ENCODE measurements around the gene VDAC2. TPM values are rescaled to one million over a fixed set of nuclear protein-coding genes. Genes with fewer than 3 reads are reported as not detected.

The VDAC2 gene
- total RNA-seq, 2 donors from 2014 or later, result 109 to 117 TPM

GRCh38 chr10:75238182-75239095, 27.8 kb downstream of the VDAC2 start:
- no peak overlapping the region for H3K27ac Mint-ChIP-seq
- no peak for ATAC-seq
- H3K4me1 Mint-ChIP-seq, result peaks cover 6% of the 10 kb centered on the region
- DNase-seq, result no peak
- no peaks in the 10 kb centered on the region for H3K9me3 ChIP-seq (ENCODE audit: control insufficient read depth, low read length, poor library complexity, severe bottlenecking)
- H3K27me3 Mint-ChIP-seq, result no peaks in the 10 kb centered on the region
- H3K36me3 Mint-ChIP-seq (ENCODE audit: low read depth), result no peaks in the 10 kb centered on the region
- no peak overlapping the region for H3K4me3 Mint-ChIP-seq

GRCh38 chr10:75239096-75239790, 28.6 kb downstream of the VDAC2 start:
- no peaks in the 10 kb centered on the region for H3K9me3 ChIP-seq (ENCODE audit: control insufficient read depth, low read length, poor library complexity, severe bottlenecking)
- H3K27me3 Mint-ChIP-seq, result no peaks in the 10 kb centered on the region
- no peak overlapping the region for H3K27ac Mint-ChIP-seq
- H3K4me1 Mint-ChIP-seq, result peaks cover 4% of the 10 kb centered on the region
- no peak for ATAC-seq
- no peak for DNase-seq
- H3K4me3 Mint-ChIP-seq, result no peak overlapping the region
- H3K36me3 Mint-ChIP-seq (ENCODE audit: low read depth), result no peaks in the 10 kb centered on the region

DNA sequence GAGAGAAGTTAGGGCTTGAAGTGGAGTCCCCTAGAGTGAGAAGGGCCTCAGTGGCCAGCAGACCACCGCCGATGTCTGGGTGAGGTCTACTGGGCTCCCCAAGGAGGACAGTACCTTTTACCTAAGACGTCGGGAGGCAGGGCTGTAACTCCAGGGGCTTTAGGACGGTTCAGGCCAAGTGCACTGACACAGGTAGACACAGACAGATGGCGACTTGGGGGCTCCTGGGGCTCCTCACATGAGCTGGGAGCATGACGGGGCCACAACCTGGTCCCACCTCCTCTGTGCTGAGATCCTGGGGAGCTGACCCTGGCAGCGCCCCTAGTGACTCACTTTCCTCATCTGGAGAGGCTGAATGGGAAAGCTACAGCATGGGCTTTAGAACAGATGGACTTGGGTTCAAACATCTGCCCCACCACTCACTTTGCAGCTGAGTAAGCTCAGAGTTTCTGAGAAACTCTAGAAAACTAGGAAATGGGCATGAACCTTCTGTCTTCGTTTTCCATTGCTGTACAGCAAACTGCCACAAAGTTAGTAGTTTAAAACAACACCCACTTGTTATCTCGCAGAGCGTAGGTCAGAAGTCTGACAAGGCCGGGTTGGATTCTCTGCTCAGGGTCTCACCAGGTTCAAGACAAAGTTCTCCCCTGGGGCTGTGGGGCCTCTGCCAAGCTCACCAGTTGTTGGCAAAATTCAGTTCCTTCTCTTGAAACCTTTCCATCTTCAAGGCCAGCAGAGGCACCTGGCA, 29.9 kb downstream of the VDAC2 start:
- Mint-ChIP-seq H3K27ac (peak overlapping the region; percentile 81), H3K27me3 (no peaks in the 10 kb centered on the region), H3K4me1 (peaks cover 4% of the 10 kb centered on the region), H3K4me3 (no peak overlapping the region), H3K36me3 (ENCODE audit: low read depth) (no peaks in the 10 kb centered on the region)
- no peak for DNase-seq
- no peak for ATAC-seq
- H3K9me3 ChIP-seq (ENCODE audit: control insufficient read depth, low read length, poor library complexity, severe bottlenecking), result no peaks in the 10 kb centered on the region

- ATAC-seq (no peak), DNase-seq (no peak)
- no peak overlapping the region for H3K27ac Mint-ChIP-seq
- no peaks in the 10 kb centered on the region for H3K9me3 ChIP-seq (ENCODE audit: control insufficient read depth, low read length, poor library complexity, severe bottlenecking)
- no peaks in the 10 kb centered on the region for H3K27me3 Mint-ChIP-seq
- no peaks in the 10 kb centered on the region for H3K36me3 Mint-ChIP-seq (ENCODE audit: low read depth)
- no peak overlapping the region for H3K4me3 Mint-ChIP-seq
- H3K4me1 Mint-ChIP-seq, result no peaks in the 10 kb centered on the region
These were observed 32.8 kb downstream of the VDAC2 start for GRCh38 chr10:75243426-75243825.

- Mint-ChIP-seq H3K27ac (no peak overlapping the region), H3K4me1 (no peaks in the 10 kb centered on the region), H3K36me3 (ENCODE audit: low read depth) (no peaks in the 10 kb centered on the region), H3K4me3 (no peak overlapping the region), H3K27me3 (peaks cover 6% of the 10 kb centered on the region)
- no peak for ATAC-seq
- DNase-seq, result no peak
- H3K9me3 ChIP-seq (ENCODE audit: control insufficient read depth, low read length, poor library complexity, severe bottlenecking), result no peaks in the 10 kb centered on the region
These were observed 34.1 kb downstream of the VDAC2 start for GRCh38 chr10:75244487-75245353.

- H3K9me3 ChIP-seq (ENCODE audit: control insufficient read depth, low read length, poor library complexity, severe bottlenecking), result no peaks in the 10 kb centered on the region
- Mint-ChIP-seq H3K4me3 (no peak overlapping the region), H3K27me3 (peaks cover 6% of the 10 kb centered on the region), H3K4me1 (no peaks in the 10 kb centered on the region), H3K36me3 (ENCODE audit: low read depth) (peaks cover 3% of the 10 kb centered on the region), H3K27ac (no peak overlapping the region)
- ATAC-seq, result no peak
- no peak for DNase-seq
These were observed 35.0 kb downstream of the VDAC2 start for GRCh38 chr10:75245354-75246250.

DNA sequence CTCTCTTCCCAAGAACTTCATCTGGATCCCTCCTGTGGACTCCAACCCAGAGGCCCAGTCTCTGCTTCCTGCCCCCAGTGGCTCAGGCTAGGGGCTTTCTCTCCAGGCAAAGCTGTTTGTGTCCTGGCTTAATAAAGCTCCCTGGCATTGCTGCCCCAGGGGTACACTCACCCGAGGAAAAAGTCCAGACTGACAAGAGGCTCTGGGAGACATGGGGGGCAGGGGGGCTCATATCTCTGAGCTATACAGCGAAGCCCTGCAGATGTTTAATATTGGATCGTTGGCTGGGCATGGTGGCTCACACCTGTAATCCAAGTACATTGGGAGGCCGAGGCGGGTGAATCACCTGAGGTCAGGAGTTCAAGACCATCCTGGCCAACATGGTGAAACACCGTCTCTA, 35.9 kb downstream of the VDAC2 start:
- H3K36me3 Mint-ChIP-seq (ENCODE audit: low read depth), result peaks cover 3% of the 10 kb centered on the region
- DNase-seq (no peak), ATAC-seq (no peak)

GRCh38 chr10:75247797-75248196, 37.2 kb downstream of the VDAC2 start:
- no peak for DNase-seq
- Mint-ChIP-seq H3K27ac (no peak overlapping the region), H3K4me1 (no peaks in the 10 kb centered on the region), H3K27me3 (peaks cover 6% of the 10 kb centered on the region), H3K4me3 (no peak overlapping the region), H3K36me3 (ENCODE audit: low read depth) (peaks cover 6% of the 10 kb centered on the region)
- no peak for ATAC-seq
- H3K9me3 ChIP-seq (ENCODE audit: control insufficient read depth, low read length, poor library complexity, severe bottlenecking), result no peaks in the 10 kb centered on the region

More for the DNA sequence above, 35.9 kb downstream of the VDAC2 start:
- Mint-ChIP-seq H3K4me1 (no peaks in the 10 kb centered on the region), H3K27ac (no peak overlapping the region), H3K4me3 (no peak overlapping the region), H3K27me3 (peaks cover 6% of the 10 kb centered on the region)
- no peaks in the 10 kb centered on the region for H3K9me3 ChIP-seq (ENCODE audit: control insufficient read depth, low read length, poor library complexity, severe bottlenecking)

GRCh38 chr10:75250934-75251333, 40.3 kb downstream of the VDAC2 start:
- no peak overlapping the region for H3K4me3 Mint-ChIP-seq
- ATAC-seq, result no peak

DNA sequence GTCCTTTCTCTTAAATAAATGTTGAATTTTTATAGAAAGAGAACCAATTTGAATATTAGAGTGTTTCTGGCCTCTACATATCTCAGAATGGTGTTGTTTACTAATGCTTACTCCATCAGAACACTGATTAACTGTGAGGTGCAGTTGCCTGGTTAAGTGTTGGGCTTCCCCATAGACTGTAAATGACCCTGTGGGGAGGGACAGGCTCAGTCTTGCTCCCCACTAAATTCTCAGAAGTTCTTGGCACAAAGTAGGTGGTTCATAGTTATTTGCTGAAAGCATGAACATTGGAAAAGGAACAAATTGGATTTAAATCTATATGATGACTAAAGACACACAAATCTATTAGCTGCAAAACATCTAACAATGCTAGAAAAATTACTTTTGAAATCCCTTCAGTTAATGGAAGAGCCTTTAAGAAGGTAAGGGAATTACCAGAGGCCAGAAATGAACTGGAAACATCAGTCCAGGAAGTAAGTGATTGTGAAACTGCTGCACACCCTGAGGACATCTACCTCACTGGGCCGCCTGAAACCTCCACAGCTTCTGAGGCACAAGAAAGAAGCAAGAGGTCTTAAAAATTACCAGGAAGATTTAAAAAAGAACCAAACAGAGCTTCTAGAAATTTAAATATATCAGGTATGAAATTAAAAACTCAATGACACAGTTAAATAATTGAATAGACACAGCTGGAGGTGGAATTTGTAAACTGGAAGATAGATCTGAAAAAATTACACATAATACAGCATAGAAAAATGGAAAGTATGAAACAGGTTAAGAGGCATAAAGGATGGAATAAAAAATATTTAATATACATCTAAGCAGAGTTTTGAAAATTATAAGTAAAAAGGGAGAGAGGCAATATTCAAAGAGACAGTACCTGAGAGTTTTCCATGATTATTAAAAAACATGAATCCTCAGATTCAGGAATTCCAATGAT, 43.0 kb downstream of the VDAC2 start:
- DNase-seq (no peak), ATAC-seq (no peak)
- Mint-ChIP-seq H3K4me1 (no peaks in the 10 kb centered on the region), H3K27me3 (peaks cover 10% of the 10 kb centered on the region), H3K27ac (no peak overlapping the region), H3K36me3 (ENCODE audit: low read depth) (peaks cover 6% of the 10 kb centered on the region), H3K4me3 (no peak overlapping the region)
- peaks cover 4% of the 10 kb centered on the region for H3K9me3 ChIP-seq (ENCODE audit: control insufficient read depth, low read length, poor library complexity, severe bottlenecking)

More at GRCh38 chr10:75250934-75251333, 40.3 kb downstream of the VDAC2 start:
- Mint-ChIP-seq H3K36me3 (ENCODE audit: low read depth) (peaks cover 6% of the 10 kb centered on the region), H3K4me1 (no peaks in the 10 kb centered on the region), H3K27me3 (peaks cover 6% of the 10 kb centered on the region), H3K27ac (no peak overlapping the region)
- no peak for DNase-seq
- peaks cover 4% of the 10 kb centered on the region for H3K9me3 ChIP-seq (ENCODE audit: control insufficient read depth, low read length, poor library complexity, severe bottlenecking)

DNA sequence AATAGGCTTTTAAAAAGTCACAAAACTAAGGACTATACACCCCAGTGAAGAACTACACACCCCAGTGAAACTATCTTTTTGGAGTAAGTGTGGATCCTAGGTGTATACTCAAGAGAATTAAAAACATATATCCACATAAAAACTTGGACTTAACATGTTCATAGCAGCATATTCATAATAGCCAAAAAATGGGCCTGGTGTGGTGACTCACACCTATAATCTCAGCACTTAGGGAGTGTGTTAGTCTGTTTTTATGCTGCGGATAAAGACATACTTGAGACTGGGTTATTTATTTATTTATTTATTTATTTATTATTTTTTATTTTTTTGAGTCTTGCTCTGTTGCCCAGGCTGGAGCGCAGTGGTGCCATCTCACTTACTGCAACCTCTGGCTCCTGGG, 44.1 kb downstream of the VDAC2 start:
- Mint-ChIP-seq H3K27ac (no peak overlapping the region), H3K27me3 (peaks cover 5% of the 10 kb centered on the region), H3K36me3 (ENCODE audit: low read depth) (peaks cover 6% of the 10 kb centered on the region), H3K4me3 (no peak overlapping the region), H3K4me1 (no peaks in the 10 kb centered on the region)
- DNase-seq, result no peak
- no peak for ATAC-seq
- peaks cover 4% of the 10 kb centered on the region for H3K9me3 ChIP-seq (ENCODE audit: control insufficient read depth, low read length, poor library complexity, severe bottlenecking)
